ENCODE data around the gene PARN.

Gene PARN

GRCh38 chr16:14513389-14514107 lies 116.5 kb downstream of the PARN start:
- H3K4me3 ChIP-seq (ENCODE audit: low read depth, low read length): no peak overlapping the region
- DNase-seq (ENCODE audit: low read depth): no peak
- TF ChIP-seq CTCF (IDR thresholded peaks at IDR 0.05; ENCODE audit: low read depth, low read length) (no peak), MYC (IDR thresholded peaks at IDR 0.05; ENCODE audit: low read depth, low read length) (no peak), POLR2A (IDR thresholded peaks at IDR 0.05; ENCODE audit: extremely low read depth, insufficient read length) (no peak), MAX (IDR thresholded peaks at IDR 0.05; ENCODE audit: low read depth, low read length) (no peak)

GRCh38 chr16:14511800-14512135 lies 118.3 kb downstream of the PARN start:
- TF ChIP-seq CTCF (IDR thresholded peaks at IDR 0.05; ENCODE audit: low read depth, low read length) (no peak), MAX (IDR thresholded peaks at IDR 0.05; ENCODE audit: low read depth, low read length) (no peak), POLR2A (IDR thresholded peaks at IDR 0.05; ENCODE audit: extremely low read depth, insufficient read length) (no peak), MYC (IDR thresholded peaks at IDR 0.05; ENCODE audit: low read depth, low read length) (no peak)
- H3K4me3 ChIP-seq (ENCODE audit: low read depth, low read length): no peak overlapping the region
- DNase-seq (ENCODE audit: low read depth): no peak

- H3K4me3 ChIP-seq (ENCODE audit: low read depth, low read length): no peak overlapping the region
- no peak for DNase-seq (ENCODE audit: low read depth)
- TF ChIP-seq MAX (IDR thresholded peaks at IDR 0.05; ENCODE audit: low read depth, low read length) (no peak), CTCF (IDR thresholded peaks at IDR 0.05; ENCODE audit: low read depth, low read length) (no peak), POLR2A (IDR thresholded peaks at IDR 0.05; ENCODE audit: extremely low read depth, insufficient read length) (no peak), MYC (IDR thresholded peaks at IDR 0.05; ENCODE audit: low read depth, low read length) (no peak)
These were observed 118.9 kb downstream of the PARN start for GRCh38 chr16:14510939-14511799.

- no peak overlapping the region for H3K4me3 ChIP-seq (ENCODE audit: low read depth, low read length)
- DNase-seq (ENCODE audit: low read depth): no peak
- TF ChIP-seq POLR2A (IDR thresholded peaks at IDR 0.05; ENCODE audit: extremely low read depth, insufficient read length) (no peak), MAX (IDR thresholded peaks at IDR 0.05; ENCODE audit: low read depth, low read length) (no peak), CTCF (IDR thresholded peaks at IDR 0.05; ENCODE audit: low read depth, low read length) (no peak)
These were observed 119.5 kb downstream of the PARN start for GRCh38 chr16:14510581-14510938.

GRCh38 chr16:14509675-14510132 lies 120.4 kb downstream of the PARN start:
- TF ChIP-seq MAX (IDR thresholded peaks at IDR 0.05; ENCODE audit: low read depth, low read length) (no peak), CTCF (IDR thresholded peaks at IDR 0.05; ENCODE audit: low read depth, low read length) (no peak), MYC (IDR thresholded peaks at IDR 0.05; ENCODE audit: low read depth, low read length) (no peak), POLR2A (IDR thresholded peaks at IDR 0.05; ENCODE audit: extremely low read depth, insufficient read length) (no peak)
- no peak for DNase-seq (ENCODE audit: low read depth)
- H3K4me3 ChIP-seq (ENCODE audit: low read depth, low read length): no peak overlapping the region
